NCI-H226 (cell line): ENCODE measurements around the gene ATPAF1.

Source experiments
- DNase-seq: peaks from one replicate; pipeline ENCODE4 v3.0.0-alpha.2; 2015

The ATPAF1 gene

DNA sequence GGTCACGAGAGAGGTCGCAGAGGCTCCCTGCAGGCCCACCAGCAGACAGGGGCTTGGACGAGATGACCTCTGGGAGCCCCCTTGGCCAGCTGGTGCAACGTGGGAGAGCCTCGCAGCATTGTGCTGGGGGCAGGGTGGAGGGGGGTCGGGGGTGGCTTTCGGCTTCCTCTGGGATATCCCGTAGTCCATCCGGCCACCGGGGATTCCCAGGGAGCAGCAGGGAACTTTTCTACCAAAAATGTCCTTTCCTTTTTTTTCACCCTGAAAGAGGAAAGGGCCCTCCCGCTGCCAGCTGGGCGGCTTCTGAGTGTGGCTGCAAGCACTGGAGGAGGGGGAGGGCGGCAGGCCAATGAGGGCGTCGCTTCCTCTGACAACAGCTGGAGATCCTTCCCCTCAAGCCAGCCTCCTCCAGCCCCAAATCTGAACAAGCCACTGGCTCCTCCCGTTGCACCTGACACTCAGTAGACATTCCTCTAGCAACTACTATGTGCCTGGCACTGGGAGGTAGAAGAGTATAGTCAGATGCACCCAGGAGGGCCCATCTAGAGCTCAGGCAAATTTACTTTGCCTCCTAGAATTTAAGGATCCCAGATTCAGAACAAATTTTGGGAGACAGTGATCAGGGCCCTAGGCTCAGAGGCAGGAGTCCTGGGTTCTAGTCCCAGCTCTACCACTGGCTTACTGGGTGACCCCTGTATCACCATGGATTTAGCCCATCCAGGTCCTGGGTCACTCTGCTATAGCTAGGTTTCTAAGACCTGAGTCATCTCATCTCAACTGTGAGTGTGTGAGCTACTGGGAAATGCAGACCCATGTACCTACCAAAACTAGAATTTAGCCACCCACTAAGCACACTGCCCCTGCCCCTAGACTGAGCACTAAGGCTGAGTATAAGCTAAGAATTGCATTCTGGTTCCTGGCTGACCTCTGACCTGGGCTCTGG lies 54.2 kb downstream of the ATPAF1 start:
- peak; percentile 87 for DNase-seq

DNA sequence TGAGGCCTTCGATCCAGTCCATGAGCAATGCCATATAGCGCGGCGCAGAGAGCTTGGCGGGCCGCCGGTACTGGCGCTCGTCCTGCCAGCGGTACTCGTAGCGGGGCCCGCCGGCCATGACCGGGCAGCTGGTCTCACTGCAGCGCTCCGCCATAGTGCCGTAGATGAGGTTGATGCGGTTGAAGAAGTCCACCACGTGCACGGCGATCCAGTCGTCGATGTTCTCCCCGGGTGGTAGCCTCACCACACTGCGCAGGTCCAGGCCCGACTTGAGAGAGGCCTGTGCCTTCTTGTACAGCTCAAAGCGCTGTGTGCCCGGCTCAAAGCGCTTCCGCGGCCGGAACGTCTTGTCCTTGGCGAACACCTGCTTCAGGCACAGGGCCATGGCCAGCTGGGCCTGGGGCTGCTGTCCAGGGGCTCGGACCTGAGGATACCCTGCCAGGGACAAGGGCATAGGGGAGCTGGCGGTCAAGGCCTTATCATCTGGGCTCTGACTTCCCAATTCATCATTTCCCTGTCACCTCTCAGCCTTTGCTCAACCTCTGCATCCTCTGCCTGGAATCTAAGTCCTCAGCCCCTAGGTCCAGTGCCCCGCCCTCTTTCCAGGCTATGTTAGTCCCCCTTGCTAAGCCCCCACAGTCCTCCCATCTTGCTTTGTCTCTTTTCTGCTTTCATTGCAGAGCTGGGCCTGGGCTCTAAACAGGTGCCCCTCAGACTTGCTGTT lies 55.1 kb downstream of the ATPAF1 start:
- DNase-seq: no peak

DNA sequence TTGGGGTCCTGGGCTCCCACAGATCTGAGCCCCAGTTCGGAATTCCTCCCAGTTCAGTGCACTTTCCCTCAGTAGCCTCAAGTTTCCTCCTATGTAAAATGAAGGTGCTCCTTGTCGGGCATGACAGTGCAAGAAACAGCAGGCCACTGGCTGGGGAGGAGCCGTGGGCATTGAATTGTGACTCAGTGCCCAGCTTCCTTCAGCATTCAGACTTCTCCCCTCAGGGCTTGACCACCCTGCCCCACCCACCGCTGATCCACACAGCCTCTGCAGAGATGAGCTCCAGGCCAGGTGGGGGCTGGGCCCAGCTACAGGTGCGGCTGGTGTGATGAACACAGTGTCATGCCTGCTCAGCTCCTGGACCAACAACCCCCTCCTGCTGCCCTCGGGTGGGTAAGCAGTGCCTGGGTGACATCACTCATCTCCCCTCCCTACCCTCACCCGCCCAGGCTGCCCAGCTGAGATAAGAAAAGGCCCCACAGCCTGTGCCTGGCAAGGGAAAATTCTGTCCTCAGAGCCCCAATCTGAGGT lies 56.4 kb downstream of the ATPAF1 start:
- peak; percentile 83 for DNase-seq

DNA sequence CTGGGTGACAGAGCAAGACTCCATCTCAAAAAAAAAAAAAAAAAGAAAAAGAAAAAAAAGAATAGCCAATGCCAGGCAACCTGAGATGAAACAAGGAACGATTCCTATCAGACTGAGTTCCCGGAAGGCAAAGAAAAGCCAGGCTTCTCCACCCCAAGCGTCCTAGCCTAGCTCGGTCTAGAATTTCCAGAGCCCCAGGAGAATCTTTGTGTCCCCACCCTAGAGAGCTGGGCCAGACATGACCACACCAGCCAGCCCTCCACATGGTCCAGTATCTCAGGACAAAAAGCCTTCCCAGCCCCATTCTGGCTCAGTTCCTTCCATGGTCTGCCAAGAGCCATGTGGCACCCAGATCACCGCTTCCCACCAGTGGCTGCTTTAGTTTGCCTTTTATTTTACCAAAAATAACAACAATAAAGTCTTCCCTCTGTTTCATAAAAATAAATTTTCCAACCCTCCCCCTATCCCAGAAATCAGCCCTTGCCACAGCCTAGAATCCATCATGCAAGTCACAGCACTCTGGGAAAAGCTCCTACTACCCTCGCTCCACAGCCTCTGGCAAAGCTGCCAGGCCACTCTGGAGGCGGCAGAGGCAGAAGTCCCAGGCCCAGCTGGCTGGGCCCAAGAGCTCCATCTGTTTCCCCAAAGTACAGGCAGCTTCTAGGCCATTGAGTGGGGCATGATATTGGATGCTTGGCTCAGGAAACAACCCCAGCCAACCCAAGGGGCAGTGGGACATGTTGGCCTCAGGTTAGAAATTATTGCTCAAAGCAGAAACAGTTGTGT lies 60.6 kb downstream of the ATPAF1 start:
- DNase-seq: no peak

DNA sequence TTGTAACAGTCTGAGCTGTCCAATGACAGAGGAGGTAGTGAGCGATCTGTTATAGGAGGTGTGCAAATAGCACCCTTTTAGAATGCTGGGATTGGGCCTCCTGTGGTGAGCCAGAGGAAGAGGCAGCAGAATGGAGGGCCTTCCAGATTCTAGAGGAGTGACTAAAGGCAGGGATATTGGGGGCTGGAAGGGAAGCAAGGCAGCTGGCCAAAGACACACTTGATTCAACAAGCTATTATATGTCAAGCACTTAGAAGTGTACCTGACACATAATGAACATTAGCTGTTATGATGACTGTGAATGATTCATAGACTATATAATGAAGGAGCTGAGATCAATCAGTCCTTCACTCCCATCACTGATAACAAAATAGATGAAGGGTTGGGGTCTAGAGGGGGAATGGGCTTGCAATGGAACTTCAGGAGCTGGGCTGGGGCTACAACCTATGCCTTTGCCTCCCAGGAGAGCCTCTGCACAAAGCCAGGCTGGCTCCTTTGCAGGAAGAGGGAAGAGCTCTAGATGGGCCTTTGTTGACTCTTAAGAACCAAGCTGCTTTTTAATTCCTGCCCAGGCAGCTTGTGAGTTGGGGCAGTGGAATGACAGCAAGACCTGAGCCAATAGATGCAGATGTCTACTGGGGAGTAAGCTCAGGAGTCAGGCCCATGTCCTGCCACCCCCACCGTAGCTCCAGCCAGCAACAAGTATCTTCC lies 61.8 kb downstream of the ATPAF1 start:
- DNase-seq: no peak

DNA sequence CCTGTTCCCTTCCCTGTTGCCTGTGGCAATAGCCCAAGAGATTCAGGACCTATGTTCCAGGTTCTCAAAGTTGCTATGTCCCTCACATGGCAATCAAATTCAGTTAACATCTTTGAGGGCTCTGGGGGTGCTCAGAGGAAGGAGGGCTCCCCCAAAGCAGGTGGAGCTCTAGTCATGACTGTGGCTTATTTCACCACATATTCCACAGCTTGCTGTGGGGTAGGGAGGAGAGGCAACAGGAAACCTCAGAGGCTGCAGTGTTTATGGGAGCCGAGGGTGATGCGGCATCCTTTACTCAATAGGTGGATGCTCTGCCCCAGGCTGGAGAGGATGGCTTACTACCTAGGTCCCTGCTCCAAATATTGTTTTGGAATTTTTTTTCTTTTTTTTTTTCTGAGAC lies 62.9 kb downstream of the ATPAF1 start:
- DNase-seq: no peak

DNA sequence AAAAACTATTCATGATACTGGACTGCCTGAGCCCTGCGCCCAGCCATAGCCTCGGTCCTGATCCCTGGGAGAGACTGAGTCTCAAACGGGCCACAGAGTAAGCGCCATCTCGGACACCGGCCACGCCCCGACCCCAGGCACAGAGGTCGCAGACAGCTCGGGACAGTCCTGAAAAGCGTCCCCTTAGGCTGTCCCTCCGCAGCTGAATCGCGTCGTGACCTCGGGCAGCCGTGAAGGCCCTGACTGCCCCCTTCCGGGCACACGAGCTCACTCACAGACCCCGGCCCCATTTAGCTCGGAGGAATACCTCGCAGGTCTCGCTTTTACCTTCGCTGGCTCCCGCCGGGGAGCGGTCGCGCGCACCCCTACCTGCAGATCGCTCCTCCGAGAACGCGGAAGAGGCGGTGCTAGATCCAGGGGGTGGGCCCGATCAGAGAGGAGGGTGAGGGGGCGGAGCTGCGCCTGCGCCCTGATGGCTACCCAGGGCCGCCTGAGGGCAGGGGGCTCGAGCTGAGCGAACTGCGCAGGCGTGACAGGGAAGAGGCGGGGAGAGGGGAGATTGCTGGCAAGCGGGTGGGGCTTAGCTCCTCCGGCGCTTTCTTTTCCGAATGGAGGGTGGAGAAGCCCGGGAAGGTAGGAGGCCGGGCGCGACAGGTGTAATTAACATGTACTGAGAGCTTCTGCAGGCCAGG lies 64.2 kb downstream of the ATPAF1 start, which contains the start of gene MKNK1:
Gene MKNK1, minus strand, starts transcription at position 411 of the 692 bp plus-strand sequence. CDS start 20,941 bp downstream, outside the sequence.
- DNase-seq: peak; percentile 81

DNA sequence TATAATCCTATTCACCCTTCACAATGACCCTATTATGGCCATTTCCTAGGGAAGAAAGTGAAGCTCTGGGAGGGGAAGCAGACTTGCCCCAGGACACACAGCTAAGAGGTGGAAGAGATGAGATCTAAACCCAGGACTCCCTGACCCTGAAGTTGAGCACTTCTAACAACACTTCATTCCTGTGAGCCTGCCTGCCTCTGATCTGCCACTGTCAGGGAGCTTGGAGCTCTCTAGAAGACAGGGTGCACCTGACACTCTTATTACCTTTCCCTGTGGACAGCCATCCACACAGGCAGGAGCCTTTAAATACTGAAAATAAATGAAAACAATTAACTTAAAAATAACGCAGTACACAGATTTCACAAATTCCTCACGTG lies 64.7 kb downstream of the ATPAF1 start:
- DNase-seq: no peak

DNA sequence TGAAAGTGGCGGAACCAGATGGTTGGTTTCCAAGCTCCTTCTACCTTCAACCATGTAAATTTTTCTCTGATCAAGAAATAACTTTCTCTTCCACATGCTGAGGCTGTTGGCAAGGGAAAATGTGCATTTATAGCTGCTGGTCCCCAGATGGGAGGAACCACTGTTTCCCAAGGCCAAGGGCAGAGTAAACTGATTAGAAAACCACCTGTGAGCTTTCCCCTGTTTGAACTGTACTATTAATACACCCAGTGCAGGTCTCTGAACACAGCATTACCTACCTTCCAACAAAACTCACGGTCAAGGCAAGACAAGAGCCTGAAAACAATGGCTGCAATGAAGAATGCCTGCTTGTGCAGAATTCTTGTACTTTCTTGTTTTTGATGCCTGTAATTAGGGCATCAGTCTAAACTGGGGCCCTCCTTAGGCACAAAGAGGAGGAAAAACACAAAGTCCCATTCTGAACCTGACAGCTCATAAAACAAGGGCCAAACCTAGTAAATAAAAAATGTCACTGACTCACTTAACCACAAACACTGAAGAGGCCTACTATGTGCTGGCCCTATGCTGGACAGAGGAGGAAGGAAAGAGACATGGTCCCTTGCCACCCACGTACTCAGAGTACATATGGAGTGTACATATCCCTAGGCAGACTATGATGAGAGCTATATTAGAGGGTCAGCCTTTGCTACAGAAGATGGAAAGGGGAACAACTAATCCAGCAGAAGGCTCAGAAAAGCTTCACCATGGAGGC lies 66.7 kb downstream of the ATPAF1 start:
- no peak for DNase-seq

DNA sequence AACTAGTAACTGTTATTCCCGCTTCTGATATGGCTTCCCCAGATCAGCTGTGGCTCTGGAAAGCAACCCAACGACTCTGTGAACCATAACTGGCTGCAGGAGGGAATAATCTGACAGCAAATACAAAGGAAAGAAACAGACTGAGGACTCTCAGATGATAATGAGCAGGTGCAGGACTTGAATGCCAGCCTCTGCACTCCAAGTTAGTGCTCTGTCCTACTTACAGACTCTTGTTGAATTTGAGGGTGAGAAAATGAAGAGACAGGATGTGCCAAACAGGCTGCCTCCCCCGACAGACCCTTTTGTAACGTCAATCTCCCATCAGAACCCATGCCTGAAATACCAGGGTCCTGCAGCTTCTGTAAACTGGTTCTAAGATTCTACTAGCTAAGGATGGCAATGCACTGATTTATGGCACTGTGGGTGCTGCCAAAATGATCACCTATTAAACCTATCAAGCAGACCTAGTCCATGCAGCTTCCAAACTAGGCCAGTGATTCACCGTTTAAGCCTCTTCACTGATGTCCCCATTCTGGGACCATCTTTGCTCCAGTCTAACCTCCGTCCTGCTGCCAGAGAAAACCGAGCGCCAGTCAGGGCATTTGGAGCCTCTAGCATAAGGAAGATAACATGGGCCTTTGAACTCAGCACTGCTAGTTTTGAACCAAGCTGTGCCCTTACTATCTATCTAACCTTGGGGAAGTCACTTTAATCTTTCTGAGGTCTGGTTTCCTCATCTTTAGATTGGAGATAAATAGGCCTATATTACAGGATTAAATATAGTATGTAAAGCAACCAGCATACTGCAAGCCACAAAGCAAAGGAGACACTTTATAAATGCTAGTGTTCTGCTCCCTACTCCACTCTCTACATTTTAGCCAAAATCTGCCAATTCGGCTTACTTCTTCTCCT lies 68.8 kb downstream of the ATPAF1 start:
- DNase-seq: no peak

DNA sequence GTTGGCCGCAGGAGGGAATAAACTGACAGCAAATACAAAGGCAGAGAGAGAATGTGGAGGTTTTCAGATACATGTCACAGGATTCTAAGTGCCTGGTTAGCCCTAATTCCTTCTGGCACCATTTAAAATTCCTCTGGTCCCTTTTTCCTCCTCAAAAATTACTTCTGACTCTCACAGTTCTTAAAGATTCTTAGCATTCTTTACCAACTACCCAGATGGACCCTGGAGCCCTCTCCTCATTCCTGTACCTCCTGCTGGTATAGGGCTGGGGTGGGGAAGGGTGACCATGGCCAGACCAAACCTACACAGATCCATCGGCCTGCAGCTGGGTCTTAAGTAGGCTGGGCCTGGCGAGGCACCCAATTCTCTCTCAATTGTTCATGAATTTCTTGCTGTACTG lies 71.3 kb downstream of the ATPAF1 start:
- DNase-seq: no peak

DNA sequence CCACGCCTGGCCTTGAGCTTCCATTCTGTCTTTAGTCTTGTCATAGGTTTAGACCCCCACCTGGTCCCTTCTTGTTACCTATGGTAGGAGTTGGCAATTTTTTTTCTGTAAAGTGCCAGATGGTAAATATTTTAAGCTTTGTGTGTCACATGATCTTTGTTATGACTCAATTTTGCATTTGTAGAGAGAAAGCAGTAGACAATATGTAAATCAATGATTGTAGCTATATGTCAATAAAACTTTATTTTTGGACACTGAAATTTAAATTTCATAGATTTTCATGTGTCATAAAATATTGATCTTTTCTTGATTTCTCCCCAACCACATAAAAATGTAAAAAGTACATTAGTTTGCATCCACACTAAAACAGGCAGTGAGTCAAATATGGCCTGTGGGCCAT lies 72.1 kb downstream of the ATPAF1 start:
- DNase-seq: no peak

DNA sequence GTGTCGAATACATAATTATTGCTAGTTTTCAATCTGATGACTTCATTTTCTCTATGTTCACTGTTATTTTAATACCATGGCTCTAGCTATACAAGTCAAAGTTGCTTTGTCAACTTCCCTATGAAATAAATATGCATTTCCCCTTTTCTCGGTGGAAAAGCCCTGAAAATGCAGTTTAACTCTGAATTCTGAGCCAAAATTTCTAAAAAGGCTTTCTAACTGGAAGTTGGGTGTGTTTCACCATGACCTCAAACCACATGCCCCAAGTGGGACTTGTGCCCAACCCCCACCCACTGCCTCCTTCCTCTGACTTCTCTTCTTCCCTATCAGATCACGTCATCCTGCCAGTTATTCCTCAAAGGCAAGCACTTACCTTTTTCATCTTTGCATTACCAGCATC lies 73.0 kb downstream of the ATPAF1 start:
- no peak for DNase-seq

DNA sequence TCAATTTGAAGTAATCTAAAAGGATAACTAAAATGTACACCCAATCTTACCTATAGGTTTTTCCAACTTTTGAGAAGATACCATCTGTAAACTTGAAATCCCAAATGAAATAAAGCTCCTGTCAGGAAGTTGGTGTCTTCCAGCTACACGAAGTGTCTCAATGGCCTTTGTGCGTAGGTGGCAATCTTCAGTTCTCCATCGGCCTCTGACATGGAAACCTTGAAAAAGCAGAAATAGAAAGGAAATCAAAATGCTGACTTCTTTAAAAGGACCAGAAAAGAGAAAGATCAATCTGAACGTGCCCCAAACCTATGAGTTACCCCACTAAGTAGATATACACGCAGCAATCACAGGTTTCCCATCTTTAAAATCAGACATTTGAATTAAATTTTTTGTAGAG lies 74.1 kb downstream of the ATPAF1 start:
- DNase-seq: no peak

DNA sequence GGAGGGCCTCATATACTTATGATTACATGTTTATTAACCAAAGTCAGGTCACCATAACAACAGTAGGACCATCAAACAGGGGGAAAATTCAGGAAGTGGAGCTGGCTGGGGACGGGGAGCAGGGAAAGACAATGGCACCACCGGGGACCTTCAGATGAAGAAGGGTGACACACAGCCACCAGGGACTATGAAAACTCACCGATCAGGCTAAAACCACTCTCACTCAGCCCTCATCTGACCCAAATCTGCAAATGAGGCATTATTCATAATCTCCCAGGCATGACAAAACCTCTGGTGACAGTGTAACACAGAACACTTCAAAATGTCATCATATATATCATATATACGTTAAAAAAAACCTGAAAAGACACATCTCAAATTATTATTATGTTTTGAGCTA lies 75.3 kb downstream of the ATPAF1 start:
- DNase-seq: no peak

DNA sequence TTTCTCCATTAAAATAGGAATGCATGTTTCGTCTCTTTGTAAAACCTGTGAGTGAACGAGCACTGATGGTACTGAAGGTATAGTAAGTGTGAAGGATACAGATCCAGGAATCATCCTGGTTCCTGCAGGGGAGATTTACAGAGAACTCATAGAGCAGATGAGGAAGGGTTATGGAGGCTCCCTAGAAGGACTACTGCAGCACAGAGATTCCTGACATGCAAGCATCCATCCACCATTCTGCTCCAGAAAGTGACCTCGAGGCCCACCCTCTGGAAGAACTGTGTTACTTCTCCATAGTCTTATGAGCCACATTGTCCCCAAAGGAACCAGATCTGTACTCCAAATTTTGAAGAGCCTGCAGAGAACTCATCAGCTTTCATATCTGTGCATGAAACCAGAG lies 78.6 kb downstream of the ATPAF1 start:
- DNase-seq: no peak

DNA sequence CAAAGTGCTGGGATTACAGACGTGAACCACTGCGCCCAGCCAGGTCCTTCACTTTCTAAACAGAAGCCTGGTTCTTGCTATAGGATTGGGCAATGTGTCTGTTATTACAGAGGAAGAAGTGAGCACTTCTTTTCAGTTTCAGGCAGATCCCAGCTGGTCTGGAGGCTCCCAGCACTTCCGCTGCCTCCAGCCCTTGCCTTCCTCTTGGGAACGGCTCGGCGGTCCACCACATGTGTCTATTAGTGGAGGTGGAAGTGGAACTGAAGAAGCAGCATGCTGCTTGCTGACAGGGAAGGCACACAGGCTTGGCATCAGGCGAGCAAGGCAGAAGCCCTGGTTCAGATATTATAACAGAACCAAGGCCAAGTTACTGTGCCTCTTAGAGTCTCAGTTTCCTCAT lies 81.1 kb downstream of the ATPAF1 start:
- DNase-seq: no peak

DNA sequence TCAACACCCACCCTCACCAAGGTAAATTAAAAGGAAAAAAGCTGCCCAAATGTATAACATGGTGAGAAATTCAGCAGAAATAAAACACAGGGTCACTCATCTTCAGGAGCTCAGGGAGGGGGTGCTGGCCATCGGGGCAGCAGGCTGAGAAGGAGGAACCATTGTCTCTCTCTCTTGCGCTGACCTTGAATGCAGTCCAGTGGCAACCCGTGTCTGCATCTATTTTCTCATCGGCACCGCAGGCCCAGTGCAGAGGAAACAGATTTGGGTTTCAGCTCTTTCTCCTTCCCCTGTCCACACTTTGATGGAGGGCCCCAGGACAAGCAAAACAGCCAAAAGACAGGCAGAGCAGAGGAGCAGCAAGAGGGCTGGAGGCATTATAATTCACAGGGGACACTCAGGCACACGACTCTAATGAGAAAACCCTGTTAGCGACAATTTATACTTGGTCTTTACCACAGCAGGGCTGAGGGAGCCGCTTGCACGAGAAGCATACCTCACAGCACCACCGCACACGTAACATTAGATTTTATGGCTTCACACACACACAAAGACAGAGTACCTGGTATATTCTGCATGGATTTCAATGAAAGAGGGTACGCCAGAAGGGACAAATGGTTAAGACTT lies 82.7 kb downstream of the ATPAF1 start:
- DNase-seq: no peak

DNA sequence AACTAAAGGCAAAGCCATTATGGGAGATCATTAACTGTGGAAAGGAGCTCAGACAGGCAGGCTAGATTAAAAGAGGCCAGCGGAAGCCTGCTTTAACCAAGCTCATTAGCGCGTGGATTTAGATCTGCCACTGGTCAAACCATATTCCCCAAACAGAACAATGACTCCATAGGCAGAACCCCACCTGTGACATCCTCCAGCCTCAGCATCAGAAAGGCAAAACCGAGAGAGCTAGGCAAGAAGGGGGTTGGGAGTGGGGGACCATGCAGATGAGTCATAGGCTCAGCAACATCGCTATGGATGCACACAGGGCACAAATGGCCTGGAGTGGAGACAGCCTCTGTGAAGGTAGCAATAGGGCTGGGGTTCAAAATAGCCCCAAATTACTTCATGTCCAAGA lies 84.7 kb downstream of the ATPAF1 start:
- DNase-seq: no peak
